ENCODE measurements around the gene RGP1. TPM values are rescaled to one million over a fixed set of nuclear protein-coding genes. Genes with fewer than 3 reads are reported as not detected.

The RGP1 gene
- total RNA-seq, 2 donors from 2014 or later = 18.9 to 25.6 TPM

GRCh38 chr9:35763181-35763580 is 14.1 kb downstream of the RGP1 start:
- H3K27me3 Mint-ChIP-seq = no peaks in the 10 kb centered on the region
- no peak for ATAC-seq (replicated peaks)
- peaks cover 13% of the 10 kb centered on the region for H3K4me1 Mint-ChIP-seq
- H3K27ac Mint-ChIP-seq = peak overlapping the region; percentile 23
- H3K9me3 Mint-ChIP-seq = no peaks in the 10 kb centered on the region
- H3K36me3 Mint-ChIP-seq (ENCODE audit: low read depth) = peaks cover 23% of the 10 kb centered on the region
- H3K4me3 Mint-ChIP-seq = no peak overlapping the region

GRCh38 chr9:35763803-35764202 is 14.7 kb downstream of the RGP1 start:
- H3K9me3 Mint-ChIP-seq = no peaks in the 10 kb centered on the region
- H3K27ac Mint-ChIP-seq = no peak overlapping the region

GRCh38 chr9:35766997-35767396 is 17.9 kb downstream of the RGP1 start:
- Mint-ChIP-seq H3K27me3 (no peaks in the 10 kb centered on the region), H3K9me3 (no peaks in the 10 kb centered on the region), H3K4me1 (no peaks in the 10 kb centered on the region), H3K4me3 (no peak overlapping the region), H3K36me3 (ENCODE audit: low read depth) (no peaks in the 10 kb centered on the region), H3K27ac (no peak overlapping the region)
- ATAC-seq (replicated peaks) = no peak

More at GRCh38 chr9:35763803-35764202, 14.7 kb downstream of the RGP1 start:
- H3K27me3 Mint-ChIP-seq = no peaks in the 10 kb centered on the region
- peaks cover 19% of the 10 kb centered on the region for H3K36me3 Mint-ChIP-seq (ENCODE audit: low read depth)
- H3K4me1 Mint-ChIP-seq = peaks cover 8% of the 10 kb centered on the region
- H3K4me3 Mint-ChIP-seq = no peak overlapping the region
- ATAC-seq (replicated peaks) = no peak

GRCh38 chr9:35767458-35767857 is 18.4 kb downstream of the RGP1 start:
- Mint-ChIP-seq H3K9me3 (no peaks in the 10 kb centered on the region), H3K4me3 (no peak overlapping the region), H3K36me3 (ENCODE audit: low read depth) (no peaks in the 10 kb centered on the region), H3K4me1 (no peaks in the 10 kb centered on the region), H3K27me3 (no peaks in the 10 kb centered on the region), H3K27ac (no peak overlapping the region)
- no peak for ATAC-seq (replicated peaks)

GRCh38 chr9:35769763-35770162 is 20.7 kb downstream of the RGP1 start:
- H3K27ac Mint-ChIP-seq = no peak overlapping the region
- no peak for ATAC-seq (replicated peaks)
- no peaks in the 10 kb centered on the region for H3K9me3 Mint-ChIP-seq
- peaks cover 3% of the 10 kb centered on the region for H3K36me3 Mint-ChIP-seq (ENCODE audit: low read depth)
- H3K4me3 Mint-ChIP-seq = no peak overlapping the region
- H3K4me1 Mint-ChIP-seq = no peaks in the 10 kb centered on the region
- no peaks in the 10 kb centered on the region for H3K27me3 Mint-ChIP-seq

GRCh38 chr9:35771075-35771433 is 22.0 kb downstream of the RGP1 start:
- Mint-ChIP-seq H3K4me1 (no peaks in the 10 kb centered on the region), H3K27ac (no peak overlapping the region), H3K9me3 (no peaks in the 10 kb centered on the region), H3K4me3 (no peak overlapping the region), H3K27me3 (no peaks in the 10 kb centered on the region), H3K36me3 (ENCODE audit: low read depth) (peaks cover 7% of the 10 kb centered on the region)
- no peak for ATAC-seq (replicated peaks)

- peaks cover 7% of the 10 kb centered on the region for H3K36me3 Mint-ChIP-seq (ENCODE audit: low read depth)
- no peaks in the 10 kb centered on the region for H3K27me3 Mint-ChIP-seq
- no peaks in the 10 kb centered on the region for H3K4me1 Mint-ChIP-seq
- no peak for ATAC-seq (replicated peaks)
- no peak overlapping the region for H3K27ac Mint-ChIP-seq
- H3K9me3 Mint-ChIP-seq = no peaks in the 10 kb centered on the region
- H3K4me3 Mint-ChIP-seq = no peak overlapping the region
Measured at GRCh38 chr9:35771534-35771933, 22.4 kb downstream of the RGP1 start.

GRCh38 chr9:35771943-35772342 is 22.9 kb downstream of the RGP1 start:
- Mint-ChIP-seq H3K27me3 (no peaks in the 10 kb centered on the region), H3K27ac (no peak overlapping the region), H3K36me3 (ENCODE audit: low read depth) (peaks cover 7% of the 10 kb centered on the region), H3K4me3 (no peak overlapping the region), H3K9me3 (no peaks in the 10 kb centered on the region), H3K4me1 (no peaks in the 10 kb centered on the region)
- ATAC-seq (replicated peaks) = no peak

GRCh38 chr9:35774907-35775635 is 26.0 kb downstream of the RGP1 start:
- H3K27ac Mint-ChIP-seq = peak overlapping the region; percentile 68
- H3K4me3 Mint-ChIP-seq = no peak overlapping the region
- no peak for ATAC-seq (replicated peaks)
- H3K4me1 Mint-ChIP-seq = no peaks in the 10 kb centered on the region
- H3K36me3 Mint-ChIP-seq (ENCODE audit: low read depth) = peaks cover 23% of the 10 kb centered on the region
- H3K27me3 Mint-ChIP-seq = no peaks in the 10 kb centered on the region
- no peaks in the 10 kb centered on the region for H3K9me3 Mint-ChIP-seq

GRCh38 chr9:35776018-35776417 is 26.9 kb downstream of the RGP1 start:
- H3K9me3 Mint-ChIP-seq = no peaks in the 10 kb centered on the region
- H3K36me3 Mint-ChIP-seq (ENCODE audit: low read depth) = peaks cover 27% of the 10 kb centered on the region
- ATAC-seq (replicated peaks) = peak; percentile 72

GRCh38 chr9:35778496-35778895 is 29.4 kb downstream of the RGP1 start:
- no peaks in the 10 kb centered on the region for H3K4me1 Mint-ChIP-seq
- H3K9me3 Mint-ChIP-seq = no peaks in the 10 kb centered on the region
- H3K27ac Mint-ChIP-seq = no peak overlapping the region
- ATAC-seq (replicated peaks) = no peak
- H3K27me3 Mint-ChIP-seq = no peaks in the 10 kb centered on the region
- H3K36me3 Mint-ChIP-seq (ENCODE audit: low read depth) = peaks cover 32% of the 10 kb centered on the region
- H3K4me3 Mint-ChIP-seq = no peak overlapping the region

More at GRCh38 chr9:35776018-35776417, 26.9 kb downstream of the RGP1 start:
- H3K27me3 Mint-ChIP-seq = no peaks in the 10 kb centered on the region
- H3K4me1 Mint-ChIP-seq = no peaks in the 10 kb centered on the region
- peak overlapping the region; percentile 28 for H3K27ac Mint-ChIP-seq
- no peak overlapping the region for H3K4me3 Mint-ChIP-seq

- ATAC-seq (replicated peaks) = no peak
- Mint-ChIP-seq H3K27me3 (no peaks in the 10 kb centered on the region), H3K9me3 (no peaks in the 10 kb centered on the region), H3K27ac (peak overlapping the region; percentile 6), H3K4me1 (peaks cover 6% of the 10 kb centered on the region), H3K36me3 (ENCODE audit: low read depth) (peaks cover 42% of the 10 kb centered on the region), H3K4me3 (no peak overlapping the region)
Measured at GRCh38 chr9:35781066-35781465, 32.0 kb downstream of the RGP1 start.

GRCh38 chr9:35783418-35783817 is 34.3 kb downstream of the RGP1 start:
- peaks cover 55% of the 10 kb centered on the region for H3K36me3 Mint-ChIP-seq (ENCODE audit: low read depth)
- no peak overlapping the region for H3K4me3 Mint-ChIP-seq
- no peak for ATAC-seq (replicated peaks)
- no peak overlapping the region for H3K27ac Mint-ChIP-seq
- H3K9me3 Mint-ChIP-seq = no peaks in the 10 kb centered on the region
- H3K4me1 Mint-ChIP-seq = peaks cover 6% of the 10 kb centered on the region
- no peaks in the 10 kb centered on the region for H3K27me3 Mint-ChIP-seq

GRCh38 chr9:35789541-35789940 is 40.5 kb downstream of the RGP1 start:
- no peaks in the 10 kb centered on the region for H3K27me3 Mint-ChIP-seq
- no peaks in the 10 kb centered on the region for H3K9me3 Mint-ChIP-seq
- peaks cover 42% of the 10 kb centered on the region for H3K36me3 Mint-ChIP-seq (ENCODE audit: low read depth)
- no peak overlapping the region for H3K4me3 Mint-ChIP-seq
- peaks cover 15% of the 10 kb centered on the region for H3K4me1 Mint-ChIP-seq
- no peak overlapping the region for H3K27ac Mint-ChIP-seq
- ATAC-seq (replicated peaks) = no peak

GRCh38 chr9:35790025-35790384 is 40.9 kb downstream of the RGP1 start:
- ATAC-seq (replicated peaks) = peak; percentile 17

More at GRCh38 chr9:35790025-35790384, 40.9 kb downstream of the RGP1 start:
- Mint-ChIP-seq H3K27ac (no peak overlapping the region), H3K27me3 (no peaks in the 10 kb centered on the region), H3K4me1 (peaks cover 16% of the 10 kb centered on the region), H3K36me3 (ENCODE audit: low read depth) (peaks cover 42% of the 10 kb centered on the region), H3K9me3 (no peaks in the 10 kb centered on the region), H3K4me3 (no peak overlapping the region)
